HCT116 (cell line): ENCODE data around the gene TEX22. TPM values are rescaled to one million over a fixed set of nuclear protein-coding genes. Genes with fewer than 3 reads are reported as not detected.

Source experiments
- ATAC-seq: fragments of 200-7000 bp; cut with Tn5 transposase; 2 replicates; pipeline ENCODE4 v1.9.1; 2020; ENCODE audit warnings: mild to moderate bottlenecking, moderate library complexity
- BruUV-seq: library from RNA; stranded (reverse); fragments of 400-500 nt; replicated peaks from 2 replicates; lab custom pipeline; 2021; lab: Mats Ljungman, UMichigan
- CTCF ChIA-PET: fragments of 300-600 bp; sonication (Branson Sonifier 250); formaldehyde crosslinking; loops from one replicate; lab custom pipeline; 2021; ENCODE audit warnings: antibody characterized with exemption; lab: Charles Lee
- POLR2A ChIA-PET: fragments of 300-600, 350-600 bp; sonication (Branson Sonifier 250); formaldehyde crosslinking; loops from one replicate; lab custom pipeline; 2021; ENCODE audit warnings: antibody characterized with exemption; lab: Charles Lee
- RAD21 ChIA-PET, 2 experiments: fragments of 300-600 bp; sonication (Branson Sonifier 250); formaldehyde crosslinking; loops; one replicate each; lab custom pipeline; 2023; ENCODE audit warnings: low total read pairs in 2 of 2; ENCODE audit not compliant: uncharacterized antibody in 2 of 2, unreplicated experiment in 2 of 2, low non-redundant PET in 1 of 2; lab: Charles Lee
- DNase-seq: peaks from one replicate; pipeline ENCODE4 v3.0.0-alpha.2; 2010; ENCODE audit warnings: low read depth, low spot score
- H2AFZ ChIP-seq: fragments of 200-600 bp; shearing (Covaris generic), sonication (generic); 2 replicates; pipeline ENCODE4 v1.6.1; 2017; ENCODE audit warnings: low read depth, mixed run types, mixed read lengths, antibody characterized with exemption, low read length; ENCODE audit not compliant: poor library complexity, severe bottlenecking
- H3K27ac ChIP-seq: 2 replicates; pipeline ENCODE4 v1.5.1; 2012; ENCODE audit warnings: low read depth, low read length
- H3K27me3 ChIP-seq: fragments of 200-600 bp; sonication (generic); 2 replicates; pipeline ENCODE4 v1.6.1; 2016; ENCODE audit warnings: mixed run types, low read length, mixed read lengths; ENCODE audit not compliant: insufficient read depth
- H3K36me3 ChIP-seq, 2 experiments: fragments of 200-500 bp in 1 of 2; fragments of 200-600 bp in 1 of 2; sonication (Bioruptor generic) in 1 of 2; sonication (generic) in 1 of 2; 2 replicates each; pipeline versions ENCODE4 v1.5.1 to v1.6.1; 2014 to 2016; ENCODE audit warnings: low read length in 2 of 2, inconsistent platforms in 1 of 2, mixed read lengths in 1 of 2, mixed run types in 1 of 2; ENCODE audit not compliant: insufficient read depth in 2 of 2, control insufficient read depth in 1 of 2
- H3K4me1 ChIP-seq, 2 experiments: fragments of 200-600 bp in 1 of 2; sonication (generic) in 1 of 2; 2 replicates each; pipeline versions ENCODE4 v1.5.1 to v1.6.1; 2012 to 2017; ENCODE audit warnings: low read length in 2 of 2, inconsistent platforms in 1 of 2, mild to moderate bottlenecking in 1 of 2, mixed read lengths in 1 of 2, mixed run types in 1 of 2, moderate library complexity in 1 of 2; ENCODE audit not compliant: insufficient read depth in 2 of 2, control insufficient read depth in 1 of 2
- H3K4me2 ChIP-seq: fragments of 200-600 bp; sonication (generic); 2 replicates; pipeline ENCODE4 v1.6.1; 2017; ENCODE audit warnings: mixed run types, low read length, mixed read lengths
- H3K4me3 ChIP-seq, 2 experiments: fragments of 200-600 bp in 1 of 2; sonication (generic) in 1 of 2; replicated peaks in 1 of 2; 2 replicates each; pipeline ENCODE4 v1.5.1; 2011 to 2016; ENCODE audit warnings: low read length in 2 of 2, control low read depth in 1 of 2, low read depth in 1 of 2, mild to moderate bottlenecking in 1 of 2, mixed read lengths in 1 of 2, mixed run types in 1 of 2
- H3K79me2 ChIP-seq: fragments of 200-600 bp; sonication (generic); 2 replicates; pipeline ENCODE4 v1.6.1; 2017; ENCODE audit warnings: mild to moderate bottlenecking, mixed run types, low read length, moderate library complexity, mixed read lengths; ENCODE audit not compliant: insufficient read depth
- H3K9ac ChIP-seq: fragments of 200-600 bp; sonication (generic); 2 replicates; pipeline ENCODE4 v1.6.1; 2016; ENCODE audit warnings: low read length, mixed read lengths
- H3K9me2 ChIP-seq: fragments of 200-600 bp; sonication (generic), shearing (Covaris generic); 2 replicates; pipeline ENCODE4 v1.6.1; 2017; ENCODE audit warnings: mixed run types, mild to moderate bottlenecking, moderate library complexity; ENCODE audit not compliant: insufficient read depth
- H3K9me3 ChIP-seq, 2 experiments: fragments of 200-500 bp in 1 of 2; fragments of 200-600 bp in 1 of 2; sonication (Bioruptor generic) in 1 of 2; sonication (generic) in 1 of 2; 2 replicates each; pipeline ENCODE4 v1.6.1; 2014 to 2017; ENCODE audit warnings: low read length in 2 of 2, mixed read lengths in 2 of 2, inconsistent platforms in 1 of 2, low read depth in 1 of 2, mild to moderate bottlenecking in 1 of 2, mixed run types in 1 of 2, moderate library complexity in 1 of 2; ENCODE audit not compliant: control insufficient read depth in 1 of 2, insufficient read depth in 1 of 2
- H4K20me1 ChIP-seq: fragments of 200-600 bp; sonication (generic), shearing (Covaris generic); 2 replicates; pipeline ENCODE4 v1.6.1; 2017; ENCODE audit warnings: mixed run types, mild to moderate bottlenecking, moderate library complexity; ENCODE audit not compliant: insufficient read depth
- CTCF ChIP-seq, 3 experiments: fragments of 200-600 bp in 1 of 3; sonication (generic) in 1 of 3; IDR thresholded peaks in 2 of 3; conservative IDR thresholded peaks in 1 of 3; 2 replicates each; pipeline ENCODE4 v1.5.1; 2012 to 2017; ENCODE audit warnings: low read depth in 2 of 3, low read length in 2 of 3, antibody characterized with exemption in 1 of 3, borderline replicate concordance in 1 of 3, control low read depth in 1 of 3, mild to moderate bottlenecking in 1 of 3, mixed read lengths in 1 of 3, mixed run types in 1 of 3, moderate library complexity in 1 of 3; ENCODE audit not compliant: insufficient read depth in 1 of 3
- EZH2 ChIP-seq: fragments of 200-600 bp; sonication (generic); IDR thresholded peaks from 2 replicates; pipeline ENCODE4 v1.6.1; 2017; ENCODE audit warnings: antibody characterized with exemption, mixed run types
- EZH2phosphoT487 ChIP-seq: fragments of 200-600 bp; IDR thresholded peaks from 2 replicates; pipeline ENCODE4 v1.6.1; 2018; ENCODE audit warnings: antibody characterized with exemption, borderline replicate concordance
- FOSL1 ChIP-seq: IDR thresholded peaks from 2 replicates; pipeline ENCODE4 v1.6.1; 2012; ENCODE audit warnings: low read depth
- JUND ChIP-seq: IDR thresholded peaks from 2 replicates; pipeline ENCODE4 v1.6.1; 2012
- POLR2AphosphoS5 ChIP-seq: IDR thresholded peaks from 2 replicates; pipeline ENCODE4 v1.6.1; 2011; ENCODE audit warnings: mild to moderate bottlenecking, low read depth, low read length, moderate library complexity
- RAD21 ChIP-seq: IDR thresholded peaks from 2 replicates; pipeline ENCODE4 v1.6.1; 2012; ENCODE audit warnings: low read depth, mild to moderate bottlenecking
- SRF ChIP-seq: IDR thresholded peaks from 2 replicates; pipeline ENCODE4 v1.6.1; 2012; ENCODE audit warnings: low read depth
- TCF7L2 ChIP-seq: IDR thresholded peaks from 2 replicates; pipeline ENCODE4 v1.7.0; 2011; ENCODE audit warnings: borderline replicate concordance, inconsistent platforms; ENCODE audit not compliant: insufficient read depth, insufficient read length; ENCODE audit errors: extremely low read depth
- YY1 ChIP-seq: IDR thresholded peaks from 2 replicates; pipeline ENCODE4 v1.6.1; 2011; ENCODE audit warnings: low read length, low read depth, moderate library complexity, mild to moderate bottlenecking; ENCODE audit not compliant: insufficient replicate concordance; ENCODE audit errors: extremely low read depth
- ZFX ChIP-seq: fragments of 450-650 bp; IDR thresholded peaks from 2 replicates; pipeline ENCODE4 v1.6.1; 2017
- ZNF274 ChIP-seq: fragments of 200-500 bp; sonication (Bioruptor generic); IDR thresholded peaks from 2 replicates; pipeline ENCODE4 v1.6.1; 2014; ENCODE audit warnings: mild to moderate bottlenecking, low read depth, low read length, inconsistent platforms
- intact Hi-C: fragments of 100-400 bp; cut with micrococcal nuclease; formaldehyde crosslinking; loops from 2 replicates; pipeline ENCODE4 v1.10.0; 2022
- total RNA-seq: library from RNA; stranded (reverse); gene quantifications from one replicate; pipeline ENCODE4 v1.2.1, GENCODE V29; 2021; ENCODE audit not compliant: unreplicated experiment
- TF ChIP-seq, protein P1 (sequence below): IDR thresholded peaks from 2 replicates; pipeline ENCODE4 v1.6.1; 2011; ENCODE audit warnings: mild to moderate bottlenecking, low read length, moderate library complexity; ENCODE audit not compliant: insufficient replicate concordance; ENCODE audit errors: extremely low read depth
- TF ChIP-seq, protein P2 (sequence below): IDR thresholded peaks from 2 replicates; pipeline ENCODE4 v1.6.1; 2012

TEX22 gene
- total RNA-seq, 1 experiment from 2014 or later, result 3.8 TPM

- Histone ChIP-seq H3K4me1 (peaks cover 16 to 35% of the 10 kb centered on the region in 2 experiments), H3K9me3 (no peaks in the 10 kb centered on the region), H2AFZ (no peak overlapping the region), H3K9ac (peak overlapping the region; percentile 98), H3K36me3 (peaks cover 4 to 21% of the 10 kb centered on the region in 2 experiments; a peak in 2 of 4 replicates), H3K79me2 (peaks cover 64% of the 10 kb centered on the region), H3K9me2 (no peaks in the 10 kb centered on the region), H4K20me1 (no peaks in the 10 kb centered on the region; the same call in 1 of the 2 replicates), H3K4me2 (peak overlapping the region; percentile 99), H3K27me3 (no peaks in the 10 kb centered on the region), H3K27ac (peak overlapping the region; percentile 88), H3K4me3 (peak overlapping the region; percentile 92 to 97)
- ATAC-seq, result no peak
- POLR2A ChIA-PET, result no interaction called here
- RAD21 ChIA-PET, result no interaction called here
- intact Hi-C loops, result no loop called here
- DNase-seq, result no peak
- CTCF ChIA-PET, result no interaction called here
- BruUV-seq, result no TSS peak
- TF ChIP-seq FOSL1 (no peak), EZH2phosphoT487 (no peak), JUND (no peak), SRF (no peak), ZFX (no peak), TCF7L2 (no peak), ZNF274 (no peak), RAD21 (no peak), YY1 (no peak), POLR2AphosphoS5 (no peak), EZH2 (no peak), CTCF (IDR thresholded peaks at IDR 0.05 in 2 of 3, conservative IDR thresholded peaks at IDR 0.05 in 1 of 3; ENCODE audit: borderline replicate concordance in 1 of 3, insufficient read depth in 1 of 3, low read depth in 2 of 3, low read length in 2 of 3) (no peak)
- TF ChIP-seq, protein P1, sequence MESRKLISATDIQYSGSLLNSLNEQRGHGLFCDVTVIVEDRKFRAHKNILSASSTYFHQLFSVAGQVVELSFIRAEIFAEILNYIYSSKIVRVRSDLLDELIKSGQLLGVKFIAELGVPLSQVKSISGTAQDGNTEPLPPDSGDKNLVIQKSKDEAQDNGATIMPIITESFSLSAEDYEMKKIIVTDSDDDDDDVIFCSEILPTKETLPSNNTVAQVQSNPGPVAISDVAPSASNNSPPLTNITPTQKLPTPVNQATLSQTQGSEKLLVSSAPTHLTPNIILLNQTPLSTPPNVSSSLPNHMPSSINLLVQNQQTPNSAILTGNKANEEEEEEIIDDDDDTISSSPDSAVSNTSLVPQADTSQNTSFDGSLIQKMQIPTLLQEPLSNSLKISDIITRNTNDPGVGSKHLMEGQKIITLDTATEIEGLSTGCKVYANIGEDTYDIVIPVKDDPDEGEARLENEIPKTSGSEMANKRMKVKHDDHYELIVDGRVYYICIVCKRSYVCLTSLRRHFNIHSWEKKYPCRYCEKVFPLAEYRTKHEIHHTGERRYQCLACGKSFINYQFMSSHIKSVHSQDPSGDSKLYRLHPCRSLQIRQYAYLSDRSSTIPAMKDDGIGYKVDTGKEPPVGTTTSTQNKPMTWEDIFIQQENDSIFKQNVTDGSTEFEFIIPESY, result no peak
- TF ChIP-seq, protein P2, sequence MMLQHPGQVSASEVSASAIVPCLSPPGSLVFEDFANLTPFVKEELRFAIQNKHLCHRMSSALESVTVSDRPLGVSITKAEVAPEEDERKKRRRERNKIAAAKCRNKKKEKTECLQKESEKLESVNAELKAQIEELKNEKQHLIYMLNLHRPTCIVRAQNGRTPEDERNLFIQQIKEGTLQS, result no peak
Measured at GRCh38 chr14:105420974-105421674, 22.8 kb downstream of the TEX22 start.
